AG20443 (cell line): Measurements from ENCODE around the gene NAALADL2.

Source experiments
- DNase-seq: peaks from one replicate; pipeline ENCODE4 v3.0.0; 2012; ENCODE audit warnings: low spot score, mixed read lengths

Gene NAALADL2

GRCh38 chr3:175200391-175201095, 341.4 kb downstream of the NAALADL2 start:
- no peak for DNase-seq

GRCh38 chr3:175207361-175207760, 348.2 kb downstream of the NAALADL2 start:
- no peak for DNase-seq

GRCh38 chr3:175208326-175208725, 349.2 kb downstream of the NAALADL2 start:
- DNase-seq: no peak

- no peak for DNase-seq
Measured at GRCh38 chr3:175211466-175211865, 352.3 kb downstream of the NAALADL2 start.

- DNase-seq: no peak
Measured at GRCh38 chr3:175212896-175213295, 353.8 kb downstream of the NAALADL2 start.

GRCh38 chr3:175214216-175214615, 355.1 kb downstream of the NAALADL2 start:
- no peak for DNase-seq

- DNase-seq: no peak
Measured at GRCh38 chr3:175215833-175216232, 356.7 kb downstream of the NAALADL2 start.

- DNase-seq: no peak
Measured at GRCh38 chr3:175222356-175222755, 363.2 kb downstream of the NAALADL2 start.

- DNase-seq: no peak
Measured at GRCh38 chr3:175224051-175224450, 364.9 kb downstream of the NAALADL2 start.

- no peak for DNase-seq
Measured at GRCh38 chr3:175226444-175226843, 367.3 kb downstream of the NAALADL2 start.

- DNase-seq: no peak
Measured at GRCh38 chr3:175227126-175227525, 368.0 kb downstream of the NAALADL2 start.

- DNase-seq: no peak
Measured at GRCh38 chr3:175233957-175234940, 375.1 kb downstream of the NAALADL2 start.

- no peak for DNase-seq
Measured at GRCh38 chr3:175238801-175239200, 379.7 kb downstream of the NAALADL2 start.

- no peak for DNase-seq
Measured at GRCh38 chr3:175240921-175241320, 381.8 kb downstream of the NAALADL2 start.

GRCh38 chr3:175242243-175242642, 383.1 kb downstream of the NAALADL2 start:
- no peak for DNase-seq

GRCh38 chr3:175246234-175246633, 387.1 kb downstream of the NAALADL2 start:
- no peak for DNase-seq

- DNase-seq: no peak
Measured at GRCh38 chr3:175246766-175247165, 387.6 kb downstream of the NAALADL2 start.

- no peak for DNase-seq
Measured at GRCh38 chr3:175247629-175248028, 388.5 kb downstream of the NAALADL2 start.

- DNase-seq: no peak
Measured at GRCh38 chr3:175248832-175249231, 389.7 kb downstream of the NAALADL2 start.

GRCh38 chr3:175255698-175256097, 396.6 kb downstream of the NAALADL2 start:
- peak; percentile 27 for DNase-seq

GRCh38 chr3:175257123-175257522, 398.0 kb downstream of the NAALADL2 start:
- DNase-seq: no peak

- DNase-seq: no peak
Measured at GRCh38 chr3:175258763-175259162, 399.6 kb downstream of the NAALADL2 start.
